ENCODE data around the gene KIAA1191.

The KIAA1191 gene

DNA sequence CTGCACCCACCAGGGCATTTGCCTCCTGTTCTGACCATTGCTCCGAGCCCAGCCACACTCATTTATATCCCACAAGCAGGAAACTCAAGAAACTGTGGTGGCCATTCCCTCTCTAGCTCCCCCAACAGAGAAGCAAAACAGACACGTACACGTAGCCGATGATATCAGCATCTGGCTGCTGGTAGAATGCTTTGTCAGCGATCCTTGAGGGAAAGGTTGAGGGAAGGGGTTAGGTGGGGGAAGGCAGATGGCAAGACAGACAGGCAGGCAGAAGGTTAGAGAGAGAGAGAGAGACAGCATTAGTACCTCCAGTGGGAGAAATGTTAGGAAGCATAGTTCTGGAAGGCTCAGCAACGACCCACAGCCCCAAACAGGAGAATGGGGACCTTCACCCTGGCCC lies 34.8 kb upstream of the KIAA1191 start:
- peak overlapping the region; percentile 99 for H3K27ac ChIP-seq
- CTCF ChIA-PET = no interaction called here
- TF ChIP-seq, protein P1, sequence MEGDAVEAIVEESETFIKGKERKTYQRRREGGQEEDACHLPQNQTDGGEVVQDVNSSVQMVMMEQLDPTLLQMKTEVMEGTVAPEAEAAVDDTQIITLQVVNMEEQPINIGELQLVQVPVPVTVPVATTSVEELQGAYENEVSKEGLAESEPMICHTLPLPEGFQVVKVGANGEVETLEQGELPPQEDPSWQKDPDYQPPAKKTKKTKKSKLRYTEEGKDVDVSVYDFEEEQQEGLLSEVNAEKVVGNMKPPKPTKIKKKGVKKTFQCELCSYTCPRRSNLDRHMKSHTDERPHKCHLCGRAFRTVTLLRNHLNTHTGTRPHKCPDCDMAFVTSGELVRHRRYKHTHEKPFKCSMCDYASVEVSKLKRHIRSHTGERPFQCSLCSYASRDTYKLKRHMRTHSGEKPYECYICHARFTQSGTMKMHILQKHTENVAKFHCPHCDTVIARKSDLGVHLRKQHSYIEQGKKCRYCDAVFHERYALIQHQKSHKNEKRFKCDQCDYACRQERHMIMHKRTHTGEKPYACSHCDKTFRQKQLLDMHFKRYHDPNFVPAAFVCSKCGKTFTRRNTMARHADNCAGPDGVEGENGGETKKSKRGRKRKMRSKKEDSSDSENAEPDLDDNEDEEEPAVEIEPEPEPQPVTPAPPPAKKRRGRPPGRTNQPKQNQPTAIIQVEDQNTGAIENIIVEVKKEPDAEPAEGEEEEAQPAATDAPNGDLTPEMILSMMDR (conservative IDR thresholded peaks at IDR 0.05; ENCODE audit: low read depth) = no peak
- POLR2A ChIA-PET (ENCODE audit: low non-redundant PET) = interaction anchor here (0.6 kb wide), 1 partner anchor 101 kb away, joined by 4 read pairs; no protein-coding TSS in a partner anchor
- DNase-seq (ENCODE audit: low spot score) = no peak

DNA sequence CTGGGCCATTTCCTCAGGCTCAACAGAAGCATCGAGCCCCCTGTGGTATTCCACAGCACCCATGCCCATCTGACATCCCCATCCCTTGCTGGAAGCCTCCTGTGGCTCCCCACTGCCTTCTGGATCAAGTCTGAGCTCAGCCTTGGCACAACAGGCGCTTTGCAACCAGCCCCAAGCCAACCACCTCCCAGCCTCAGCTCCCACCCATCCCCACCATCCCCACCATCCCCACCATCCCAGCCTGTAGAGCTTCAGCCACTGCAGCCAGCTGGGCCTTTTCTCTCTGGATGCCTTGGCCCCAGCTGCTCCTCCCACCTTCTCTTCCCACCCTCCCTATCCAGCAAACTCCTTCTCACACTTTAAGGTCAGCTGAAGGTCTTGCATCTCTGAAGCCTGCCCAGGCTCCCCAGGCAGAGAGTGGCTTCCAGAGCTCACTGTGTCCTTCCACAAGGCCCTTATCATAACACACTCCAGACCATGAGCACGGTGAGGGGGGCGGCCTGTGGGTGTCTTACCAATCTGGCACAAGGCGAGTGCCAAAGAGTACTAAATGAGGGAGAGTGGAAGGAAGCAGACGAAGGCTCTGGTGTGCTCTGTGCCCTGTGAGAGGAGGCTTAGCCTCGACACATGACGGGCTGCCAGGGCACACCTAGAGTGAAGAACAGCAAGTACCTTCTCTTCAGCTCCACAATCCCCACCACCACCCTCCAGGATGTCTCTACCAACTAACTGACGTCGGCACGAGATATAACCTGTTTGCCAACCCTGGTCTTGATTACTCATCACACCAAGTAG lies 33.5 kb upstream of the KIAA1191 start:
- POLR2A ChIA-PET (ENCODE audit: low non-redundant PET) = no interaction called here
- TF ChIP-seq, protein P1 (conservative IDR thresholded peaks at IDR 0.05; ENCODE audit: low read depth) = no peak
- peak overlapping the region; percentile 99 for H3K27ac ChIP-seq
- CTCF ChIA-PET = interaction anchor here (0.6 to 1.6 kb wide), 3 partner anchors 15 to 54 kb away, joined by 3 to 6 read pairs (median 4); partner anchors contain the start of gene CLTB
- no peak for DNase-seq (ENCODE audit: low spot score)

DNA sequence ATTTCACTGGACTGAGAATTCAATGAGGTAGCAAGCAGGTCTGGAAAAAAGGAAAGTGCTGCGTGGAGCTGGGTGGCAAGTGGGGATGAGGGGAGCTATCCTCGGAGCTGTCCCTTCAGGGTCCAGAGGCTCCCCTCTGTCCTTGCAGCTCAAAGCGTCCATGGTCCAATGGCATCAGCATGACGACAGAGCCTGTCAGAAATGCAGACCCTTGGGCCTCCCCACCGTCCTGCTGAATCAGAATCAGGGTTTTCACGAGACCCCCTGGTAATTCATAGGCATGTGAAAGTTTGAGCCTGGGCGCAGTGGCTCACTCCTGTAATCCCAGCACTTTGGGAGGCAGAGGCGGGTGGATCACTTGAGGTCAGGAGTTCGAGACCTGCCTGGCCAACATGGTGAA lies 32.5 kb upstream of the KIAA1191 start:
- TF ChIP-seq, protein P1 (conservative IDR thresholded peaks at IDR 0.05; ENCODE audit: low read depth) = no peak
- no peak for DNase-seq (ENCODE audit: low spot score)
- POLR2A ChIA-PET (ENCODE audit: low non-redundant PET) = no interaction called here
- H3K27ac ChIP-seq = peak overlapping the region; percentile 99
- CTCF ChIA-PET = interaction anchor here (1.6 kb wide), 1 partner anchor 22 kb away, joined by 6 read pairs; the partner anchor contains the start of gene CLTB

GRCh38 chr5:176392526-176392925 lies 31.0 kb upstream of the KIAA1191 start:
- ChIA-PET CTCF (interaction anchor here (0.5 to 1.1 kb wide), 2 partner anchors 28 to 31 kb away, joined by 3 to 4 read pairs; partner anchors contain the start of gene KIAA1191), POLR2A (ENCODE audit: low non-redundant PET) (no interaction called here)
- TF ChIP-seq, protein P1 (conservative IDR thresholded peaks at IDR 0.05; ENCODE audit: low read depth) = no peak
- no peak for DNase-seq (ENCODE audit: low spot score)
- H3K27ac ChIP-seq = peak overlapping the region; percentile 99

GRCh38 chr5:176391999-176392398 lies 30.4 kb upstream of the KIAA1191 start:
- H3K27ac ChIP-seq = peak overlapping the region; percentile 99
- DNase-seq (ENCODE audit: low spot score) = no peak
- TF ChIP-seq, protein P1 (conservative IDR thresholded peaks at IDR 0.05; ENCODE audit: low read depth) = no peak
- ChIA-PET POLR2A (ENCODE audit: low non-redundant PET) (no interaction called here), CTCF (interaction anchor here (0.6 to 1.1 kb wide), 4 partner anchors 22 to 631 kb away, joined by 3 read pairs; partner anchors contain the start of gene KIAA1191)

GRCh38 chr5:176391479-176391878 lies 29.9 kb upstream of the KIAA1191 start:
- POLR2A ChIA-PET (ENCODE audit: low non-redundant PET) = no interaction called here
- no peak for DNase-seq (ENCODE audit: low spot score)
- TF ChIP-seq, protein P1 (conservative IDR thresholded peaks at IDR 0.05; ENCODE audit: low read depth) = no peak
- H3K27ac ChIP-seq = peak overlapping the region; percentile 99
- CTCF ChIA-PET = interaction anchor here (0.6 to 1.1 kb wide), 4 partner anchors 21 to 630 kb away, joined by 3 read pairs; partner anchors contain the start of gene KIAA1191

All from RWPE1 (cell line).